Measurements from ENCODE around the gene ABCB8.
"Not testable (repeated sequence)": the region's sequence is repeated elsewhere in the genome, so short reads cannot be mapped to it uniquely, and the experiment has no call there.

Gene ABCB8

GRCh38 chr7:150998341-150998740 lies 29.9 kb upstream of the ABCB8 start:
- no peak for FAIRE-seq

GRCh38 chr7:150999001-150999400 lies 29.2 kb upstream of the ABCB8 start:
- no peak for FAIRE-seq

- FAIRE-seq, result no peak
Observed at GRCh38 chr7:150999497-151000230, 28.6 kb upstream of the ABCB8 start.

GRCh38 chr7:151000897-151001495 lies 27.3 kb upstream of the ABCB8 start:
- FAIRE-seq, result no peak

GRCh38 chr7:151001546-151001945 lies 26.7 kb upstream of the ABCB8 start:
- FAIRE-seq, result no peak

GRCh38 chr7:151003572-151003971 lies 24.7 kb upstream of the ABCB8 start:
- FAIRE-seq, result no peak

GRCh38 chr7:151005566-151005965 lies 22.7 kb upstream of the ABCB8 start:
- FAIRE-seq, result no peak

- no peak for FAIRE-seq
Observed at GRCh38 chr7:151006590-151007300, 21.5 kb upstream of the ABCB8 start.

GRCh38 chr7:151007469-151007898 lies 20.8 kb upstream of the ABCB8 start:
- FAIRE-seq, result no peak

GRCh38 chr7:151008143-151008510 lies 20.1 kb upstream of the ABCB8 start:
- FAIRE-seq, result no peak

- no peak for FAIRE-seq
Observed at GRCh38 chr7:151008511-151009323, 19.5 kb upstream of the ABCB8 start.

- FAIRE-seq, result no peak
Observed at GRCh38 chr7:151009327-151010036, 18.8 kb upstream of the ABCB8 start.

GRCh38 chr7:151010037-151010306 lies 18.3 kb upstream of the ABCB8 start:
- FAIRE-seq, result no peak

- FAIRE-seq, result no peak
Observed at GRCh38 chr7:151010307-151011096, 17.7 kb upstream of the ABCB8 start.

GRCh38 chr7:151011097-151011409 lies 17.2 kb upstream of the ABCB8 start:
- no peak for FAIRE-seq

- not testable (repeated sequence) for FAIRE-seq
Observed at GRCh38 chr7:151011616-151012015, 16.6 kb upstream of the ABCB8 start.

GRCh38 chr7:151012031-151012692 lies 16.1 kb upstream of the ABCB8 start:
- no peak for FAIRE-seq

GRCh38 chr7:151012911-151013347 lies 15.3 kb upstream of the ABCB8 start:
- no peak for FAIRE-seq

GRCh38 chr7:151013356-151013732 lies 14.9 kb upstream of the ABCB8 start:
- no peak for FAIRE-seq

- FAIRE-seq, result no peak
Observed at GRCh38 chr7:151013733-151014497, 14.3 kb upstream of the ABCB8 start.

- no peak for FAIRE-seq
Observed at GRCh38 chr7:151014950-151015349, 13.3 kb upstream of the ABCB8 start.
